DMS79 treated with DMSO at 0.1 percent for 48 hours (cell line): ENCODE results near the gene GPBAR1.

Experiments used
- DNase-seq: peaks from one replicate; lab custom pipeline; 2025; lab: John Stamatoyannopoulos, UW

Gene GPBAR1

GRCh38 chr2:218244665-218245064, 16.1 kb upstream of the GPBAR1 start:
- no peak for DNase-seq

- DNase-seq: peak; percentile 28
These were observed 15.6 kb upstream of the GPBAR1 start for GRCh38 chr2:218245214-218245613.

- no peak for DNase-seq
These were observed 11.1 kb upstream of the GPBAR1 start for GRCh38 chr2:218249691-218250090.

- no peak for DNase-seq
These were observed 8.1 kb upstream of the GPBAR1 start for GRCh38 chr2:218252509-218253231.

- no peak for DNase-seq
These were observed 7.6 kb upstream of the GPBAR1 start for GRCh38 chr2:218253232-218253625.

GRCh38 chr2:218255446-218255845, 5.4 kb upstream of the GPBAR1 start:
- DNase-seq: no peak

GRCh38 chr2:218256612-218257350, 4.0 kb upstream of the GPBAR1 start:
- DNase-seq: no peak

GRCh38 chr2:218257390-218257981, 3.3 kb upstream of the GPBAR1 start:
- DNase-seq: no peak

GRCh38 chr2:218259099-218259961, 1.5 kb upstream of the GPBAR1 start:
- DNase-seq: no peak

GRCh38 chr2:218260166-218260565, 649 bp upstream of the GPBAR1 start:
- no peak for DNase-seq

- DNase-seq: no peak
These were observed 815 bp downstream of the GPBAR1 start for GRCh38 chr2:218261423-218262236.

GRCh38 chr2:218262237-218262600, 1.4 kb downstream of the GPBAR1 start:
- no peak for DNase-seq

GRCh38 chr2:218262631-218263586, 2.1 kb downstream of the GPBAR1 start:
- DNase-seq: no peak

- no peak for DNase-seq
These were observed 3.2 kb downstream of the GPBAR1 start for GRCh38 chr2:218263817-218264641.

GRCh38 chr2:218264773-218265561, 4.2 kb downstream of the GPBAR1 start:
- no peak for DNase-seq

GRCh38 chr2:218265626-218266025, 4.8 kb downstream of the GPBAR1 start:
- DNase-seq: no peak

- no peak for DNase-seq
These were observed 5.6 kb downstream of the GPBAR1 start for GRCh38 chr2:218266316-218266979.

- no peak for DNase-seq
These were observed 6.4 kb downstream of the GPBAR1 start for GRCh38 chr2:218267259-218267658.
